ENCODE data around the gene LRRC71. TPM values are rescaled to one million over a fixed set of nuclear protein-coding genes. Genes with fewer than 3 reads are reported as not detected.

LRRC71 gene
- total and polyA plus RNA-seq, 2 donors (not counting 1 experiment from before 2014, with no cell fraction given) = not detected

DNA sequence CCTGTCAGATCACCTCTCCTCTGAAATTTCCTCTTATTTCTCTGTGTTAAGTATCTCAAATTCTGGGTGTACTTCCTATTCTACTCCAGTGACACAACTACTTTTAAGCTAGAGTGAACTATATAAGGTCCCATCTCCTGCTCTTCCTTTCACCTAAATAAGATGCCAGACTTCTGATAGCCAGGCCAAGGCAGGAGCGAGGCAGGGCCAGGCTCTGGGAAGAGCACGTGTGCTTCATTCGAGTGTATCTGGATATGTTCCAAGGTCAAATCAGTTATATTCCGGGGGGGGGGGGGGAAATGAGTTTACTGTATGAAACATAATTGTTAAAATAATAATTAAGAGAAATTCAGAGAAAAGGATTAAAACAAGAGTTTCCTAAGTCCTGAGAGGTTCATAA lies 60.1 kb downstream of the LRRC71 start:
- Histone ChIP-seq H3K79me2 (ENCODE audit: control insufficient read depth, insufficient read depth, low read length) (no peaks in the 10 kb centered on the region), H3K9me3 (ENCODE audit: control extremely low read depth in 1 of 3, control insufficient read depth in 2 of 3, insufficient read depth in 1 of 3, low read length in 2 of 3) (no peaks in the 10 kb centered on the region), H4K20me1 (ENCODE audit: control insufficient read depth, insufficient read depth, low read length, poor library complexity, severe bottlenecking) (no peaks in the 10 kb centered on the region), H3K9ac (ENCODE audit: low read length) (no peak overlapping the region), H3K27me3 (replicated peaks in 1 of 4; ENCODE audit: control extremely low read depth in 1 of 4, control insufficient read depth in 3 of 4, insufficient read depth in 4 of 4, low read length in 3 of 4) (peaks cover 0 to 10% (median 3%) of the 10 kb centered on the region in 4 experiments), H3K36me3 (replicated peaks in 1 of 2; ENCODE audit: control extremely low read depth in 1 of 2, control insufficient read depth in 1 of 2, extremely low read depth in 1 of 2, insufficient read depth in 2 of 2, low read length in 1 of 2) (no peaks in the 10 kb centered on the region), H3K4me2 (replicated peaks; ENCODE audit: low read depth, low read length, poor library complexity, severe bottlenecking) (no peak overlapping the region), H3K4me1 (ENCODE audit: control insufficient read depth in 2 of 2, insufficient read depth in 2 of 2, low read length in 2 of 2) (no peaks in the 10 kb centered on the region), H2AFZ (ENCODE audit: insufficient read depth, low read depth, low read length, poor library complexity, severe bottlenecking) (no peak overlapping the region), H3K4me3 (ENCODE audit: control extremely low read depth in 1 of 5, extremely low read depth in 1 of 5, insufficient read depth in 1 of 5, low read depth in 2 of 5, low read length in 4 of 5) (no peak overlapping the region), H3K27ac (ENCODE audit: low read length in 2 of 2) (no peak overlapping the region)
- CTCF ChIA-PET = no interaction called here
- POLR2A ChIA-PET = no interaction called here
- intact Hi-C loops (cut with micrococcal nuclease) = no loop called here
- Mint-ChIP-seq H3K9me3 (ENCODE audit: insufficient read depth) (no peaks in the 10 kb centered on the region), H3K4me1 (no peaks in the 10 kb centered on the region), H3K27ac (no peak overlapping the region), H3K27me3 (peaks cover 64% of the 10 kb centered on the region), H3K4me3 (no peak overlapping the region)
- TF ChIP-seq EZH2 (IDR thresholded peaks at IDR 0.05; ENCODE audit: borderline replicate concordance, insufficient read depth, low read depth, low read length, poor library complexity, severe bottlenecking) = no peak
- TF ChIP-seq, protein P1, sequence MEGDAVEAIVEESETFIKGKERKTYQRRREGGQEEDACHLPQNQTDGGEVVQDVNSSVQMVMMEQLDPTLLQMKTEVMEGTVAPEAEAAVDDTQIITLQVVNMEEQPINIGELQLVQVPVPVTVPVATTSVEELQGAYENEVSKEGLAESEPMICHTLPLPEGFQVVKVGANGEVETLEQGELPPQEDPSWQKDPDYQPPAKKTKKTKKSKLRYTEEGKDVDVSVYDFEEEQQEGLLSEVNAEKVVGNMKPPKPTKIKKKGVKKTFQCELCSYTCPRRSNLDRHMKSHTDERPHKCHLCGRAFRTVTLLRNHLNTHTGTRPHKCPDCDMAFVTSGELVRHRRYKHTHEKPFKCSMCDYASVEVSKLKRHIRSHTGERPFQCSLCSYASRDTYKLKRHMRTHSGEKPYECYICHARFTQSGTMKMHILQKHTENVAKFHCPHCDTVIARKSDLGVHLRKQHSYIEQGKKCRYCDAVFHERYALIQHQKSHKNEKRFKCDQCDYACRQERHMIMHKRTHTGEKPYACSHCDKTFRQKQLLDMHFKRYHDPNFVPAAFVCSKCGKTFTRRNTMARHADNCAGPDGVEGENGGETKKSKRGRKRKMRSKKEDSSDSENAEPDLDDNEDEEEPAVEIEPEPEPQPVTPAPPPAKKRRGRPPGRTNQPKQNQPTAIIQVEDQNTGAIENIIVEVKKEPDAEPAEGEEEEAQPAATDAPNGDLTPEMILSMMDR (IDR thresholded peaks at IDR 0.05) = no peak
- no CpG with 5 or more reads among the region's 4 CpGs for WGBS (ENCODE audit: insufficient coverage)
- ATAC-seq (ENCODE audit: low read depth) (no peak), DNase-seq (no peak)

Small RNA genes lying within 50 kb of the gene (small RNA-seq; reads per million reads assigned to genes)
- gene MIR765 (ENCODE audit: insufficient read length, low read depth, low replicate concordance) = not detected

Other genes starting within 250 kb of the LRRC71 start
- gene NES, start 243.2 kb upstream of the LRRC71 start, total RNA-seq = 0.05 TPM in 1 of 2 replicates, not detected in the other
- gene NES, start 243.2 kb upstream of the LRRC71 start, polyA plus RNA-seq = not detected in 2 replicates
- 0.89 and 1.1 TPM in 2 replicates for gene CRABP2, start 215.0 kb upstream of the LRRC71 start, total RNA-seq
- gene CRABP2, start 215.0 kb upstream of the LRRC71 start, polyA plus RNA-seq = 1.2 and 3.6 TPM in 2 replicates
- gene METTL25B, start 192.2 kb upstream of the LRRC71 start, total RNA-seq = 81.1 and 85.3 TPM in 2 replicates
- 63.1 and 78.3 TPM in 2 replicates for gene METTL25B, start 192.2 kb upstream of the LRRC71 start, polyA plus RNA-seq
- 51.7 and 52.5 TPM in 2 replicates for gene ISG20L2, start 191.9 kb upstream of the LRRC71 start, total RNA-seq
- 28.8 and 30.1 TPM in 2 replicates for gene ISG20L2, start 191.9 kb upstream of the LRRC71 start, polyA plus RNA-seq
- gene MRPL24, start 179.5 kb upstream of the LRRC71 start, total RNA-seq = 34.6 and 41.1 TPM in 2 replicates
- 23.0 and 39.4 TPM in 2 replicates for gene MRPL24, start 179.5 kb upstream of the LRRC71 start, polyA plus RNA-seq
- gene HDGF, start 169.0 kb upstream of the LRRC71 start, total RNA-seq = 89.9 and 91.2 TPM in 2 replicates
- gene HDGF, start 169.0 kb upstream of the LRRC71 start, polyA plus RNA-seq = 40.3 and 53.1 TPM in 2 replicates
- gene PRCC, start 153.1 kb upstream of the LRRC71 start, total RNA-seq = 83.4 and 91.0 TPM in 2 replicates
- 45.1 and 55.7 TPM in 2 replicates for gene PRCC, start 153.1 kb upstream of the LRRC71 start, polyA plus RNA-seq
- gene SH2D2A, start 103.8 kb upstream of the LRRC71 start, total RNA-seq = 2.1 and 3.9 TPM in 2 replicates
- gene SH2D2A, start 103.8 kb upstream of the LRRC71 start, polyA plus RNA-seq = 0.73 and 1.0 TPM in 2 replicates
- gene INSRR, start 61.5 kb upstream of the LRRC71 start, total RNA-seq = not detected in 2 replicates
- not detected in 2 replicates for gene INSRR, start 61.5 kb upstream of the LRRC71 start, polyA plus RNA-seq
- not detected in 2 replicates for gene NTRK1, start 59.8 kb upstream of the LRRC71 start, total RNA-seq
- gene NTRK1, start 59.8 kb upstream of the LRRC71 start, polyA plus RNA-seq = not detected in 2 replicates
- not detected in 2 replicates for gene PEAR1, start 26.9 kb upstream of the LRRC71 start, total RNA-seq
- gene PEAR1, start 26.9 kb upstream of the LRRC71 start, polyA plus RNA-seq = 0.03 and 0.09 TPM in 2 replicates
- 1.0 and 2.2 TPM in 2 replicates for gene ARHGEF11, start 125.1 kb downstream of the LRRC71 start, total RNA-seq
- 3.7 and 4.6 TPM in 2 replicates for gene ARHGEF11, start 125.1 kb downstream of the LRRC71 start, polyA plus RNA-seq
- gene ETV3L, start 179.2 kb downstream of the LRRC71 start, total RNA-seq = not detected in 2 replicates
- gene ETV3L, start 179.2 kb downstream of the LRRC71 start, polyA plus RNA-seq = not detected in 2 replicates
- 34.1 and 35.9 TPM in 2 replicates for gene ETV3, start 217.8 kb downstream of the LRRC71 start, total RNA-seq
- 16.7 and 30.2 TPM in 2 replicates for gene ETV3, start 217.8 kb downstream of the LRRC71 start, polyA plus RNA-seq